Muscle of back (tissue), 11 donors: ENCODE measurements around the gene SYNGR2. TPM values are rescaled to one million over a fixed set of nuclear protein-coding genes. Genes with fewer than 3 reads are reported as not detected.
"Not testable (repeated sequence)": the region's sequence is repeated elsewhere in the genome, so short reads cannot be mapped to it uniquely, and the experiment has no call there.

Experiments used
- DNase-seq, 3 donors: peaks; one replicate each; pipeline versions ENCODE4 v3.0.0 to v3.0.0-alpha.2; 2013
- polyA plus RNA-seq, 10 donors: library from polyadenylated mRNA; unstranded; fragments of 120-200 nt; gene quantifications; one replicate each; pipeline ENCODE4 v1.2.1, GENCODE V29; 2013; ENCODE audit not compliant: insufficient read length in 10 of 10

Gene SYNGR2
- polyA plus RNA-seq, 10 donors: 56.6 to 89.8 (median 81.4) TPM

GRCh38 chr17:78127888-78128550 lies 40.4 kb upstream of the SYNGR2 start:
- DNase-seq: peak in 1 of 3 donors; percentile 70

- DNase-seq: peak in 1 of 3 donors; percentile 66
Observed at GRCh38 chr17:78128551-78129350, 39.6 kb upstream of the SYNGR2 start, which contains the start of gene TMC6. Gene TMC6 (minus strand): TSS chr17:78128755. CDS start chr17:78126832, 1,923 bp downstream.

GRCh38 chr17:78129351-78130089 lies 38.9 kb upstream of the SYNGR2 start:
- DNase-seq: no peak

GRCh38 chr17:78130090-78130436 lies 38.3 kb upstream of the SYNGR2 start:
- DNase-seq: no peak

- DNase-seq: peak in 1 of 3 donors; percentile 55
Observed at GRCh38 chr17:78130437-78131101, 37.8 kb upstream of the SYNGR2 start, which contains the start of gene TMC8. Gene TMC8 (plus strand): TSS chr17:78130771. CDS start chr17:78131589, 818 bp downstream.

- peak in 1 of 3 donors; percentile 58 for DNase-seq
Observed at GRCh38 chr17:78131172-78132083, 37.0 kb upstream of the SYNGR2 start.

GRCh38 chr17:78132084-78132676 lies 36.2 kb upstream of the SYNGR2 start:
- DNase-seq: peak in 1 of 3 donors; percentile 32

GRCh38 chr17:78132767-78133178 lies 35.6 kb upstream of the SYNGR2 start:
- DNase-seq: peak in 1 of 3 donors; percentile 11

GRCh38 chr17:78133179-78133951 lies 35.0 kb upstream of the SYNGR2 start:
- peak in 1 of 3 donors; percentile 29 for DNase-seq

GRCh38 chr17:78133971-78134898 lies 34.1 kb upstream of the SYNGR2 start:
- peak in 1 of 3 donors; percentile 48 for DNase-seq

GRCh38 chr17:78134899-78135385 lies 33.4 kb upstream of the SYNGR2 start:
- no peak for DNase-seq

GRCh38 chr17:78135858-78136500 lies 32.4 kb upstream of the SYNGR2 start:
- DNase-seq: no peak

GRCh38 chr17:78137392-78138203 lies 30.8 kb upstream of the SYNGR2 start:
- DNase-seq: no peak

- DNase-seq: no peak
Observed at GRCh38 chr17:78138204-78139060, 29.9 kb upstream of the SYNGR2 start.

GRCh38 chr17:78139861-78140168 lies 28.6 kb upstream of the SYNGR2 start:
- DNase-seq: not testable (repeated sequence)
